Transverse colon (tissue), 4 donors: Measurements from ENCODE around the gene KLHDC4.
"Not testable (repeated sequence)": the region's sequence is repeated elsewhere in the genome, so short reads cannot be mapped to it uniquely, and the experiment has no call there.

Experiments used
- POLR2AphosphoS5 ChIP-seq, 3 donors: sonication (generic); formaldehyde crosslinking; IDR thresholded peaks; one replicate each; pipeline ENCODE4 v1.6.1; 2016; ENCODE audit warnings: antibody characterized with exemption in 3 of 3
- TF ChIP-seq, protein P1 (sequence below), 5 experiments: fragments of 200-600 bp in 3 of 5; fragments of 450-650 bp in 2 of 5; sonication (generic) in 3 of 5; IDR thresholded peaks; 1 replicate in 2 of 5; 2 replicates in 3 of 5; pipeline ENCODE4 v1.5.1; 2016 to 2017; ENCODE audit warnings: antibody characterized with exemption in 5 of 5, inconsistent platforms in 3 of 5, mild to moderate bottlenecking in 2 of 5, moderate library complexity in 1 of 5

DNA sequence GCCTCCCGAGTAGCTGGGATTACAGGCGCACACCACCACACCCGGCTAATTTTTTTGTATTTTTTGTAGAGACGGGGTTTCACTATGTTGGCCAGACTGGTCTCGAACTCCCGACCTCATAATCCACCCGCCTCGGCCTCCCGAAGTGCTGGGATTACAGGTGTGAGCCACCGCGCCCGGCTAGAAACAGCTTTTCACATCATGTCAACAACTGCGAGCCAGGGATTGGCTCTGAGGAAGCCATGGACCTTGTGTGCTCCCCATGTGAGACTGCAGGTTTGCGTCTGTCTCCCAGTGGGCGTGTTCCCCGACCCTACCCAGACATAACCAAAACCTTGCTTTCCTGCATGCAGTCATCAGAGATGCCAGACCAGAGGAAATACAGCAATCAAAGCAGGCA is 8.1 kb upstream of the KLHDC4 start:
- TF ChIP-seq, protein P1, sequence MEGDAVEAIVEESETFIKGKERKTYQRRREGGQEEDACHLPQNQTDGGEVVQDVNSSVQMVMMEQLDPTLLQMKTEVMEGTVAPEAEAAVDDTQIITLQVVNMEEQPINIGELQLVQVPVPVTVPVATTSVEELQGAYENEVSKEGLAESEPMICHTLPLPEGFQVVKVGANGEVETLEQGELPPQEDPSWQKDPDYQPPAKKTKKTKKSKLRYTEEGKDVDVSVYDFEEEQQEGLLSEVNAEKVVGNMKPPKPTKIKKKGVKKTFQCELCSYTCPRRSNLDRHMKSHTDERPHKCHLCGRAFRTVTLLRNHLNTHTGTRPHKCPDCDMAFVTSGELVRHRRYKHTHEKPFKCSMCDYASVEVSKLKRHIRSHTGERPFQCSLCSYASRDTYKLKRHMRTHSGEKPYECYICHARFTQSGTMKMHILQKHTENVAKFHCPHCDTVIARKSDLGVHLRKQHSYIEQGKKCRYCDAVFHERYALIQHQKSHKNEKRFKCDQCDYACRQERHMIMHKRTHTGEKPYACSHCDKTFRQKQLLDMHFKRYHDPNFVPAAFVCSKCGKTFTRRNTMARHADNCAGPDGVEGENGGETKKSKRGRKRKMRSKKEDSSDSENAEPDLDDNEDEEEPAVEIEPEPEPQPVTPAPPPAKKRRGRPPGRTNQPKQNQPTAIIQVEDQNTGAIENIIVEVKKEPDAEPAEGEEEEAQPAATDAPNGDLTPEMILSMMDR (IDR thresholded peaks at IDR 0.05), result not testable (repeated sequence)
- not testable (repeated sequence) for TF ChIP-seq POLR2AphosphoS5 (IDR thresholded peaks at IDR 0.05)
